Fibroblast of mammary gland (primary cell): ENCODE measurements around the gene CD300LD.
"Not testable (repeated sequence)": the region's sequence is repeated elsewhere in the genome, so short reads cannot be mapped to it uniquely, and the experiment has no call there.

Experiments used
- DNase-seq: peaks from one replicate; pipeline ENCODE4 v3.0.0-alpha.2; 2010; ENCODE audit warnings: low read depth
- H3K4me3 ChIP-seq: 2 replicates; pipeline ENCODE4 v1.5.1; 2011; ENCODE audit warnings: low read depth, mild to moderate bottlenecking, low read length, moderate library complexity; ENCODE audit not compliant: control insufficient read depth
- TF ChIP-seq, protein P1 (sequence below): conservative IDR thresholded peaks from 2 replicates; pipeline ENCODE4 v1.5.1; 2011; ENCODE audit warnings: low read depth, low read length, inconsistent platforms; ENCODE audit not compliant: control insufficient read depth, insufficient read depth

Gene CD300LD

DNA sequence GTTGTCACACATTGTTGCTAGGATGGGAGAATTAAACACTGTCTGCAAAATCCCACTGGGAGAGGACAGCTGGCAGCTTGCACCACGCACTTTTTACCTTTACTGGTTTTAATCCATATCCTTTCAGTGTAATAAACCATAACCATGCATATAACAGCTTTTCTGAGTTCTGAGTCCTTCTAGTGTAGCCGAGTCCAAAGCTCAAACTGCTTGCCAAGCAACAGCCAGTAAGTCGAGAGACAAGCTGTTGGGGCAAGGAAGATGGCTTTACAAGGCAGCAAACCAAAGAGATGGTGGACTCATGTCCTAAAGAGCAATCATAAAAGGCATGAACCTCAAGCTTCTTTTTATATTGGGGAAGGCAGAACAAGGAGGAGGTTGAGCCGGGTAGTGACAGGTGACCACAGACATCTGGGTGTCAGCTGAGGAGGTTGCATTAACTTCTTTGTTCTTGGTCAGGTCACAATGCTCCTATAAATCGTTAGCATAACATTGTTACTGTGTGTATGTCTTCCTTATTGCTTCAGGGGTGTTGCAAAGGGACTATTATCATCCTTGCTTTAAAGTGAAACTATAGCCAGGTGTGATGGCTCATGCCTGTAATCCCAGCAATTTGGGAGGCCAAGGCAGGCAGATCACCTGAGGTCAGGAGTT lies 17.5 kb downstream of the CD300LD start:
- H3K4me3 ChIP-seq, result no peak overlapping the region
- TF ChIP-seq, protein P1, sequence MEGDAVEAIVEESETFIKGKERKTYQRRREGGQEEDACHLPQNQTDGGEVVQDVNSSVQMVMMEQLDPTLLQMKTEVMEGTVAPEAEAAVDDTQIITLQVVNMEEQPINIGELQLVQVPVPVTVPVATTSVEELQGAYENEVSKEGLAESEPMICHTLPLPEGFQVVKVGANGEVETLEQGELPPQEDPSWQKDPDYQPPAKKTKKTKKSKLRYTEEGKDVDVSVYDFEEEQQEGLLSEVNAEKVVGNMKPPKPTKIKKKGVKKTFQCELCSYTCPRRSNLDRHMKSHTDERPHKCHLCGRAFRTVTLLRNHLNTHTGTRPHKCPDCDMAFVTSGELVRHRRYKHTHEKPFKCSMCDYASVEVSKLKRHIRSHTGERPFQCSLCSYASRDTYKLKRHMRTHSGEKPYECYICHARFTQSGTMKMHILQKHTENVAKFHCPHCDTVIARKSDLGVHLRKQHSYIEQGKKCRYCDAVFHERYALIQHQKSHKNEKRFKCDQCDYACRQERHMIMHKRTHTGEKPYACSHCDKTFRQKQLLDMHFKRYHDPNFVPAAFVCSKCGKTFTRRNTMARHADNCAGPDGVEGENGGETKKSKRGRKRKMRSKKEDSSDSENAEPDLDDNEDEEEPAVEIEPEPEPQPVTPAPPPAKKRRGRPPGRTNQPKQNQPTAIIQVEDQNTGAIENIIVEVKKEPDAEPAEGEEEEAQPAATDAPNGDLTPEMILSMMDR, result no peak
- DNase-seq, result no peak

DNA sequence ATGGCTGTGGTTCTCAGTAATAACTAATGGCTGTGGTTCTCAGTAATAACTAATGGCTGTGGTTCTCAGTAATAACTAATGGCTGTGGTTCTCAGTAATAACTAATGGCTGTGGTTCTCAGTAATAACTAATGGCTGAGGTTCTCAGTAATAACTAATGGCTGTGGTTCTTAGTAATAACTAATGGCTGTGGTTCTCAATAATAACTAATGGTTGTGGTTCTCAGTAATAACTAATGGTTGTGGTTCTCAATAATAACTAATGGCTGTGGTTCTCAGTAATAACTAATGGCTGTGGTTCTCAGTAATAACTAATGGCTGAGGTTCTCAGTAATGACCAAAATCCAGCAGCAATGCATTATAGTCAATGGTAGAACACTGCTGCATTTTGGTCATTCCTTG lies 18.4 kb downstream of the CD300LD start:
- DNase-seq, H3K4me3 ChIP-seq: not testable (repeated sequence)

DNA sequence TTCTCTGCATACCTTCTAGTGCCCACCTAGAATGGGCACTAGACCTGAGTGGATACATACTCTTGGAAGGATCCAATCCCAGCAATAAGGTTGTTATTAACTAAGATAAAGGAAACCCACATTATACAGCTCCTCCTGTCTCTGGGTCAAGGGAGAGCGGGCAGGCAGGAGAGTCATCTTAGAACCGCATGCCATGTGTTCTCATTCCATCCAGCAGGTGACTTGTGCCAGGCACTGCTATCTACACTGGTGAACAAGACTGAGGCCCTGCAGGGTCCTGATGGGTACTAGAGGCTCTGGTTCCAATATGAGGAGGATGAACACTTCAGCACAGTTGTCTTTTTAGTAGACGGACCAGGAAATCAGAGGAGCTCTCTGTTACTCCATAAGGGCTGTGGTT lies 18.9 kb downstream of the CD300LD start:
- H3K4me3 ChIP-seq, result no peak overlapping the region
- no peak for DNase-seq
- TF ChIP-seq, protein P1, result no peak

DNA sequence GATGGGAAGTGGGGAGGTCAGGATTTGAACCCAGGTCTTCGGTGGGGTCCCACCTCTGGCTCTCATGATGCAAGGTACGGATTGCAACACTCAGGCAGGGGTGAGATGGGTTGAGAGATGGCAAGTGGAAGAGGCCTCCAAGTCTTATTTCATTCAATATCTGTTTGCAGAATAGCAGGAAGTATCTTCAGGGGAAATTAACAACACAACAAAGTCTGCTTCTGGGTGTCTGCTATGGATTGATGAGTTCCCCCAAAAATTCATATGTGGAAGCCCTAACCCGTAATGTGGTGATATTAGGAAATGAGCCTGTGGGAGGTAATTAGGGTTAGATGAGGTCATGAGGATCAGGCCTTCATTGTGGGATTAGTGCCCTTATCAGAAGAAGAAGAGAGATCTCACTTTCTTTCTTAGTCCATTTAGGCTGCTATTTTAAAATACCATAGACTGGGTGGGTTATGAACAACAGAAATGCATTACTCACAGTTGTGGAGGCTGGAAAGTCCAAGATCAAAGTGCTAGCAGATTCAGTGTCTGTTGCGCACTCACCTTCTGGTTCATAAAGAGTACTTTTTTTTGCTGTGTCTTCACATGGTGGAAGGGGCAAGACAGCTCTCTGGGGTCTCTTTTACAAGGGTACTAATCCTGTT lies 20.3 kb downstream of the CD300LD start:
- no peak for DNase-seq

DNA sequence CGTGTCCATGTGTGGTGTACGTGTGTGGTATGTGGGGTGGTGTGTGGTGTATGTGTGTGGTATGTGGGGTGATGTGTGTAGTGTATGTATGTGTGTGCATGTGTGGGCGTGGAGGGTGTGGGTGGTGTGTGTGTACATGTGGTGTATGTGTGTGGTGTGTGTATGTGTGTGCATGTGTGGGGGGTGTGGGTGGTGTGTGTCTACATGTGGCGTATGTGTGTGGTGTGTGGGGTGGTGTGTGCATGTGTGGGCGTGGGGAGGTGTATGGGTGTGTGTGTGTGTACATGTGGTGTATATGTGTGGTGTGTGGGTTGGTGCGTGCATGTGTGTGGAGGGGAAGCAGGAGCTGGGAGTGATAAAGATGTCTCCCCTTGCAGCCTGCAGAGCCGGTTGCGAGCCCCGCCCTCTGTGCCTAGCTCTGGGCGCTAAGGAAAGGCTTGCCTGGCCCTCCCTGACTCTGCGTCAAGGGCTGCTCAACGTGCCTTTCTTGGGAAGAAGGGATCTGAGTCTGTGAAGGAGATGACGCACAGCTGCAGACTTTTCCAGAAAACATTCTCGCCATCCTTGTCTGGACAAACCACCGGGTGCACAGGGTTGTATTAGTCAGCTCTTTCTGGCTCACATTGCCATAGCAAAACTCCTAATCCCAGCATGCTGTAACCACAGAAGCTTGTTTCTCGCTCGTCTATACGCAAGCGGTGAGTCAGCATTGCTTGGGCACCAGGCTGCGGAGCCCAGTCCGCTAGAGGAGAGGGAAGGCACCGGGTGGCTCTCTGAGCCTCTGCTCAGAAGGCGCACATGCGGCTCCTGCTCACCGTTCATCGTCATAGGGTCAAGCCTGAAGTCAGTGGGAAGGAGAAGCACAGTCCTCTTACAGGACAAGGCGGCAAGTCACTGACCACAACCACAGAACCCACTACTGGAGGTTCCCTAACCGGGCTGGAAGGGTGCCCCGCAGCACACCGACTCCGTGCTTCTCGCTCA lies 22.8 kb downstream of the CD300LD start:
- peak; percentile 100 for DNase-seq
- no peak overlapping the region for H3K4me3 ChIP-seq
- TF ChIP-seq, protein P1, result no peak

More for the DNA sequence above, 20.3 kb downstream of the CD300LD start:
- H3K4me3 ChIP-seq, result no peak overlapping the region
- TF ChIP-seq, protein P1, result no peak

GRCh38 chr17:74568106-74568873 lies 23.8 kb downstream of the CD300LD start:
- DNase-seq, result no peak
- H3K4me3 ChIP-seq, result no peak overlapping the region
- TF ChIP-seq, protein P1, result no peak
